Naive B cell (primary cell): ENCODE results near the gene ERGIC1. TPM values are rescaled to one million over a fixed set of nuclear protein-coding genes. Genes with fewer than 3 reads are reported as not detected.

Experiments used
- ATAC-seq, 2 donors: fragments of 150-1000 bp; cut with Tn5 transposase; 2 replicates each; pipeline ENCODE4 v1.10.0; 2021; ENCODE audit warnings: low read depth in 2 of 2, mild to moderate bottlenecking in 2 of 2, moderate library complexity in 2 of 2
- DNase-seq: peaks from one replicate; pipeline ENCODE4 v3.0.0; 2022
- H3K27ac Mint-ChIP-seq, 6 donors: one replicate each; pipeline ENCODE4 v1.8.0; 2020 to 2022; ENCODE audit warnings: mild to moderate bottlenecking in 6 of 6, mixed read lengths in 6 of 6, moderate library complexity in 5 of 6, inconsistent platforms in 2 of 6
- H3K27me3 Mint-ChIP-seq, 3 donors: one replicate each; pipeline ENCODE4 v1.8.0; 2021 to 2022; ENCODE audit warnings: mixed read lengths in 3 of 3, mild to moderate bottlenecking in 1 of 3
- H3K36me3 Mint-ChIP-seq, 2 donors: one replicate each; pipeline ENCODE4 v1.8.0; 2020 to 2022; ENCODE audit warnings: mixed read lengths in 2 of 2, inconsistent platforms in 1 of 2, mild to moderate bottlenecking in 1 of 2
- H3K4me1 Mint-ChIP-seq, 3 donors: one replicate each; pipeline ENCODE4 v1.8.0; 2020 to 2022; ENCODE audit warnings: mixed read lengths in 3 of 3, inconsistent platforms in 1 of 3, mild to moderate bottlenecking in 1 of 3, moderate library complexity in 1 of 3
- H3K4me3 Mint-ChIP-seq, 8 donors: one replicate each; pipeline ENCODE4 v1.8.0; 2020 to 2022; ENCODE audit warnings: mild to moderate bottlenecking in 8 of 8, mixed read lengths in 8 of 8, moderate library complexity in 8 of 8, inconsistent platforms in 2 of 8
- H3K9me3 Mint-ChIP-seq, 7 donors: one replicate each; pipeline ENCODE4 v1.8.0; 2020 to 2022; ENCODE audit warnings: mixed read lengths in 7 of 7, mild to moderate bottlenecking in 5 of 7, inconsistent platforms in 2 of 7, moderate library complexity in 1 of 7
- polyA plus RNA-seq, 6 donors: library from polyadenylated mRNA; unstranded; fragments of 300-500 nt; fragmentation: Illumina TruSeq; gene quantifications; one replicate each; pipeline ENCODE4 v1.2.3, GENCODE V29; 2021; ENCODE audit warnings: low read depth in 6 of 6

Gene ERGIC1
- polyA plus RNA-seq, 6 donors from 2014 or later, result 53.2 to 86.1 (median 64.4) TPM

DNA sequence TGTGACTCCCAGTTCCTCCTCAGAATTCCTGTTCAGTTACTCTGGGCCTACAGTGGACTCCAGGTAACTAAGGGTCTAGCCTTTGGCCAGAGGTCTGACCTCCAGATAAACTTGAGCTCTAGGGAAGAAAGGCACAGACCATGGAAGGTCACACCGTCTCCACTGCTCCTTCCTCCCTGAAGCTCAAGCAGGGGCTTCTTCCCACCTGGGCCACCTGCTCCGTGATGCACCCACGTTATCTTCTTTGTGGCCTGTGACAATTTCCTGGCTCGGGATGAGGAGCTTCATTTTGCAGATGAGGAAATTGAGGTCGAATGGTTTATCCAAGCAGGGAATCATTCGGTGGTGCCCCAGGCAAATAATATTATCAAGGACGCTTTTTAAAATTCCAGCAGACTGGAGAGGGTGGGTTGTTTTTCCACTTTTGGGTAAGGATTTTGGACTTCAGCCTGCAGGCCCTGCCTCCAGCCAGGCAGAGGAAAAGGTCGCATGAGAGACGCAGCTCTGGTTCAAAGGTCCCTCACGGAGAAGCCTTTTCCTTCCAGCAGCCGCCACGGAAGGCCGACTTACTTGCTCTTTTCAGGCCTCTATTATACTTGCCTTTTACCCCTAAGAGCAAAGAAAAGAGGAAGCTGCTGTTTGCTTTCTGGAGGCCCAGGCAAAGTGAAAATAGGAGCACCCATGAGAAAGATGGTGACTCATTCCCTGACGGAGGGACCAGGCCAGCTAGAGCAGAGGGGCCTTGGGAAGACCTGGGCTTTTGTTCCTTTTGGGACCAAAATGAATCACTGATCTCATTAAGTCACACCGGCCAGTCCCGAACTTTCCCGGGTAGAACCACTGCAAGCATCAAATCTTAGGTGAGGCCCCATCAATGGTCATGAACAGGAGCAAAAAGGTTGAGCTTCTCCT lies 40.2 kb upstream of the ERGIC1 start:
- Mint-ChIP-seq H3K4me3 (peak overlapping the region in 2 of 8 donors; percentile 9 to 59), H3K36me3 (no peaks in the 10 kb centered on the region), H3K27me3 (no peaks in the 10 kb centered on the region), H3K27ac (peak overlapping the region in 2 of 6 donors; percentile 78 to 83), H3K4me1 (peaks cover 5 to 19% (median 13%) of the 10 kb centered on the region in 3 donors), H3K9me3 (no peaks in the 10 kb centered on the region)
- peak in 1 of 2 donors; percentile 43 for ATAC-seq
- no peak for DNase-seq

DNA sequence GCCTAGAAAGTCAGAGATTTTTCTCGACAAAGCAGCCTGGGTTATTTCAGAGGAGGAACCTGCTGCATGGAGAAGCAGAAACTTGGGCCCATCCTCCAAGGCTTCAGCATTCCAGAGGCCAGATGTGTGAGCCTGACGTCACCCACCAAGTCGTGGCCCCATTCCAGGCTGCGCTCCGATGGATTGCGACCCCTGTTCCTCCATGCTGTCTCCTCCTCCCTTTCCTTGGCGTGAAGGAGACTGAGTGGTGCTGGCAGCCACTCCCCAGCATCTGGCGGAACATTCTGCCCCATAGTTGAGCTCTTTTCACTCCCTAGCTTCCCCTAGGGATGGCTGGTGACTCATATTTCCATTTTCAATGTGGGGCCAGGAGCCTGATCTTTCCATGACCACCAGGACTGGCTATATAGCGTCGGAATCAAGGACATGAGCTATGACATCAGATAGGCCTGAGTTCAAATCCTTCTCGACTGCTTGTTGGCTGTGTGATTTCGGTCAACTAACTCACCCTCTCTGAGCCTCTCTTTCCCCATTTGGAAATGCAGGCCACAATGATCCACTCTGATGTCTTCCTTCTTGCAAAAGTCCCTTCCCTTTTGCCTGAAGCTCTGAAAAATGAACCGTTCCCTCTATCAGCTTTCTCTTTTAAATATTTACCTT lies 38.6 kb upstream of the ERGIC1 start:
- no peak overlapping the region for H3K27ac Mint-ChIP-seq
- ATAC-seq (no peak), DNase-seq (no peak)
- H3K27me3 Mint-ChIP-seq, result no peaks in the 10 kb centered on the region
- H3K9me3 Mint-ChIP-seq, result no peaks in the 10 kb centered on the region
- H3K4me1 Mint-ChIP-seq, result peaks cover 5 to 16% (median 13%) of the 10 kb centered on the region in 3 donors
- H3K4me3 Mint-ChIP-seq, result no peak overlapping the region
- no peaks in the 10 kb centered on the region for H3K36me3 Mint-ChIP-seq

DNA sequence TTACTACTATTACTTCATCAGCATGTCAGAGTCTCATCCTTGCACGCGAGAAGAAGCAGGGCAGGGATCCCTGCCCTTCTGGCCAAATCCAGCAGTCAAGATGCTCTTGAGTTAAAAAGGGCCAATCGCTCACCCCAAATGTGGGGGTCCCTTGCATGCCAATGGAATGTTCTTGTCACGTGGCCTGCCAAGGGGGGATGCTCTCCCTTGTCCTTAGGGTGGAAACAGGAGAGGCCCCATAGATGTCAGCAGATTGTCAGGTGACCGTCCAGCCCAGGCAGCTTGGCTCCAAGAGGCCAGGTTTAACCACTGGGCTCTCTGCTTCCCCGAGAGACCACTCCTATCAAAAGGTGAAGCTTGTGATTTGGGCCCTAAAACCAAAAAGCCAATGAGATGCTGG lies 37.7 kb upstream of the ERGIC1 start:
- H3K36me3 Mint-ChIP-seq, result no peaks in the 10 kb centered on the region
- peak overlapping the region in 3 of 6 donors; percentile 38 to 52 (median 39) for H3K27ac Mint-ChIP-seq
- ATAC-seq (no peak), DNase-seq (no peak)
- H3K4me3 Mint-ChIP-seq, result no peak overlapping the region
- H3K27me3 Mint-ChIP-seq, result no peaks in the 10 kb centered on the region
- peaks cover 0 to 16% (median 13%) of the 10 kb centered on the region in 3 donors for H3K4me1 Mint-ChIP-seq
- no peaks in the 10 kb centered on the region for H3K9me3 Mint-ChIP-seq

DNA sequence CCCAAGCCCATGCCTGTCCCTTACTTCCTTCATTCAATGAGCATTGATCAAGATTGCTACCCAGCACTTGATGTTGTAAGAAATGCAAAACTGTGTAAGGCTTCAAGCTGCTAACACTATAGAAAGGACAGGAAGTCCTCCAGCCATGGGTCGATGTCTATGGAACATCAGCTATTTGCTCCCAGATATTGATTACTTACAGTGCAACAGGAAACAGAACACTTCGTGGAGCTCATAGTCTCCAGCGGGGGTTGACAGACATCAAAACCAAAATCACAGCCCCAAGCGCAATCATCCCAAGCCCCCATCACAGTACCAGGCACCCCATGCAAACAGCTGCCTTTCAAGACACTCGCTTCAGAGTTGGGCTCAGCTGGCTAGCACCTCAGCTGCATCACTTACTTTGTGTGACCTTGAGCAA lies 36.3 kb upstream of the ERGIC1 start:
- DNase-seq (no peak), ATAC-seq (no peak)
- H3K9me3 Mint-ChIP-seq, result no peaks in the 10 kb centered on the region
- no peaks in the 10 kb centered on the region for H3K27me3 Mint-ChIP-seq
- no peak overlapping the region for H3K4me3 Mint-ChIP-seq
- no peaks in the 10 kb centered on the region for H3K36me3 Mint-ChIP-seq
- peak overlapping the region in 1 of 6 donors; percentile 53 for H3K27ac Mint-ChIP-seq
- H3K4me1 Mint-ChIP-seq, result peaks cover 0 to 14% (median 11%) of the 10 kb centered on the region in 3 donors

DNA sequence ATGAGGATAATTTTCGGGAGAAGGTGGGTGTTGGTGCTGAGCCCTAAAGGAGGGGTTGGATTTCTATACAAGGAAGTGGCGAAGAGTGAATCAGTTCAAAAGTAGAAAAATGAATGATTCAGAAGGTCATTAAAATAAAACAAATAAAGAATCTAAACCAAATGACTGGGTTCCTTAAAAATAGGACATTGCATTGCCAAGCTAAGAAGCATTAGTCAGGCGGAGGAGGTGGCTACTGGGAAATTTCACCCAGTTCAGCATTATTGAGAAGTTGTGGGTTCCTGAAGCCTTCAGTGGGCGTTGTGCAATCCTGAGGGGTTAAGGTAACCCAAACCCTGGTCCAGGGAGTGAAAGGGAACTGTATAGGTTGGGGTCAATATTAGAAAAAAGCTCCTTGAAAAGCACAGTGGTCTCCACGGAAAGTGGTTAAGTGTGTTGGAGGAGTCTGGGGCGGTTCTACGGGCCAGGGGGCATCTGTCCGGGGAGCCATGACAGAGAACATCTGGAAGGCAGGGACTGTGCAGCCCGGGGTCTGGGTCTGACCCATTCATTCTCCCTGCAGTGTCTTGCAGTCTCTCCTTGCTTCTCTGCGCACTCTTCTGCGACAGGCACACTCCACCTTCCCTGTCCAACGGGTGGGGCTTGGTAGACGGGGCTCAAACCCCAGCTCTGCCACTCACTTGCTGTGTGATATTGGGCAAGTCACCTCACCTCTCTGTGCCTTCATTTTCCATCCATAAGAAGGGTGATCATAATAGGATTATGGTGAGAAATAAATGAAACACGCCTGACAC lies 35.4 kb upstream of the ERGIC1 start:
- H3K4me1 Mint-ChIP-seq, result peaks cover 0 to 6% (median 3%) of the 10 kb centered on the region in 3 donors
- H3K4me3 Mint-ChIP-seq, result no peak overlapping the region
- H3K36me3 Mint-ChIP-seq, result no peaks in the 10 kb centered on the region
- DNase-seq (no peak), ATAC-seq (no peak)
- H3K27ac Mint-ChIP-seq, result peak overlapping the region in 2 of 6 donors; percentile 9 to 20
- no peaks in the 10 kb centered on the region for H3K27me3 Mint-ChIP-seq
- no peaks in the 10 kb centered on the region for H3K9me3 Mint-ChIP-seq

DNA sequence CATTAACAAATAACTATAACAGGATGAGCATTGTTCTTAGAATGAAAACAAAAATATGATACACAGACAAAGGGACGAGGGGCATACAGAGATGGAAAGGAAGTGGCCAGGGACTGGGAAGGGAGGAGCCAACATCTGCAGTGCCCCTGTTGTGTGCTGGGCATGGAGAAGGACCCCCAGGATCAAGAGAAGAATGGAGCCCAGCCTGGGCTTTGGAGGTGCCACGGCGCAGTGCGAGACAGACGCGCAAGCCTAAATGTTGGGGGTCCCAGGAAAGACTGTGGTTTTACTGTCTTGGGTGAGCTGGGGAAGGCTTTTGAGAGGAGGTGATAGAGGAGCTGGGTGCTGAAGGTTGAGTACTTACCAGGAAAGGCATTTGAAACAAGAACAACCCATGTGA lies 34.6 kb upstream of the ERGIC1 start:
- DNase-seq, result no peak
- no peaks in the 10 kb centered on the region for H3K27me3 Mint-ChIP-seq
- H3K36me3 Mint-ChIP-seq, result no peaks in the 10 kb centered on the region
- no peak for ATAC-seq
- no peaks in the 10 kb centered on the region for H3K4me1 Mint-ChIP-seq
- H3K9me3 Mint-ChIP-seq, result peaks cover 0 to under 1% (median 0%) of the 10 kb centered on the region in 7 donors
- peak overlapping the region in 3 of 6 donors; percentile 20 to 40 (median 40) for H3K27ac Mint-ChIP-seq
- H3K4me3 Mint-ChIP-seq, result no peak overlapping the region

DNA sequence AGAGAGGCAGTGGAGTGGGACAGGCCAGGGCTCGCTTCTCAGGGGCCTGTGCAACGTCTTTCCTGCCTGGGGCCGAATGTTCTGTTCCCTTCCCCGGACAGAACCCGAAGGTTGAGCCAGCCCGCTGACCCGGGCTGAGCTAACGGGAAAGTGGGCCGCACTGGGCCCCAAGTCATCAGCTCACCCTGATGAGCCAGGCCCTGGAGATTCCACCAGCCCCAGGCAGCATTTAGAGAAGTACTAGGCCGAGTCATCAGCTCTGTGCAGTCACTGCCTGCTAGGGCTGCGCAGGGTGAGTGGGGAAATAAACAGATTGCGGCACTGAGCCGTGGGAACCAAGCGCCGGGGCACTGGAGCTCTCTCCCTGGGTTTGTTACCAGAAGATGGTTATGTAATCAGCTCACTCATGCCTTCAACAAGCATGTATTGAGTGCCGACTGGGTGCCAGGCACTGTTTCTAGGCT lies 33.9 kb upstream of the ERGIC1 start:
- DNase-seq (no peak), ATAC-seq (no peak)
- Mint-ChIP-seq H3K27me3 (no peaks in the 10 kb centered on the region), H3K4me1 (no peaks in the 10 kb centered on the region), H3K9me3 (peaks cover 0 to 1% (median 0%) of the 10 kb centered on the region in 7 donors), H3K36me3 (no peaks in the 10 kb centered on the region), H3K4me3 (no peak overlapping the region), H3K27ac (peak overlapping the region in 1 of 6 donors; percentile 20)

DNA sequence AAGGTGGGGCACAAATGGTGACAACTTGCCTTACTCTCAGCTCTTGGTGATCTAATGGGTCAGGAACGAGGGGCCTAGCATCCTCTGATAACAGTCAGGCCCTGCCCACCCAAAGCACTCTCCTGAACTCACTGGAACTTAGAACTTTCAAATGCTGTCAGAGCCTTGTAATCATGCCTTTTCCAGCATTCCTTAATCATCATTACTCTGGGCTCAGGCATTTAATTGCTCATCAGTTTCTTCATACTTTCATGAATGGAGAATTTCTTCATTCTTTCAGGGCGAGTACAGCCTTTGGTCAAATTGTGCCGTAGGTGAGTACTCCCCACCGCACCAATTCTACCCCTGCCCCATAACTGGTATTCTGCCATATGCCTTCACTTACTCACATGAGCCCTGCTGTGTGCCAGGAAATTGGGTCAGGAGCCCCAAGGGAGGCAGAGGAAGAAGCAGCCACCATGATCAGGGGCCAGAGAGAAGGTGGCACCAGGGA lies 32.8 kb upstream of the ERGIC1 start:
- no peaks in the 10 kb centered on the region for H3K36me3 Mint-ChIP-seq
- ATAC-seq, result no peak
- peaks cover 0 to 1% (median 0%) of the 10 kb centered on the region in 7 donors for H3K9me3 Mint-ChIP-seq

DNA sequence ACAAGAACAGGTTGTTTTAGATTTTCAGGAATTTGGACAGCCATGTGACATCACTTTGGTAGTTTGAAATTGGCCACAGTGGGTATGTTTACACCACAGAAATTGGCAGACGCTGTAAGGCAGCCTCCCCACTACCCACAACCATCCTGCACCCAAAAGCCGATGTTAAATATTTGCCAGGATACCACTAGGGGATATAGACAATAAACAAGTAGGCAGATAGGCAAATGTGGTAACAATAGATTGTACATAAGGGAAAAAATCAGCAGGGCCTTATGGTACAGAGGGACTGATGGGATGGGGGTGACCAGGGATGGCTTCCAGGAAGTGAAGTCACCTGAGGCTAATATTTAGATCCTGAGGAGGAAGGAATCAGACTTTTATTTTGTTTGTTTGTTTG lies 31.9 kb upstream of the ERGIC1 start:
- Mint-ChIP-seq H3K9me3 (peaks cover 0 to 1% (median 0%) of the 10 kb centered on the region in 7 donors), H3K27me3 (no peaks in the 10 kb centered on the region), H3K4me3 (no peak overlapping the region), H3K4me1 (peaks cover 5 to 11% (median 6%) of the 10 kb centered on the region in 3 donors), H3K36me3 (no peaks in the 10 kb centered on the region), H3K27ac (peak overlapping the region in 4 of 6 donors; percentile 3 to 81 (median 22))
- ATAC-seq (no peak), DNase-seq (no peak)

More for the DNA sequence above, 32.8 kb upstream of the ERGIC1 start:
- DNase-seq, result no peak
- Mint-ChIP-seq H3K27me3 (no peaks in the 10 kb centered on the region), H3K4me3 (no peak overlapping the region), H3K27ac (peak overlapping the region in 4 of 6 donors; percentile 27 to 81 (median 68)), H3K4me1 (peaks cover 0 to 4% (median 1%) of the 10 kb centered on the region in 3 donors)

DNA sequence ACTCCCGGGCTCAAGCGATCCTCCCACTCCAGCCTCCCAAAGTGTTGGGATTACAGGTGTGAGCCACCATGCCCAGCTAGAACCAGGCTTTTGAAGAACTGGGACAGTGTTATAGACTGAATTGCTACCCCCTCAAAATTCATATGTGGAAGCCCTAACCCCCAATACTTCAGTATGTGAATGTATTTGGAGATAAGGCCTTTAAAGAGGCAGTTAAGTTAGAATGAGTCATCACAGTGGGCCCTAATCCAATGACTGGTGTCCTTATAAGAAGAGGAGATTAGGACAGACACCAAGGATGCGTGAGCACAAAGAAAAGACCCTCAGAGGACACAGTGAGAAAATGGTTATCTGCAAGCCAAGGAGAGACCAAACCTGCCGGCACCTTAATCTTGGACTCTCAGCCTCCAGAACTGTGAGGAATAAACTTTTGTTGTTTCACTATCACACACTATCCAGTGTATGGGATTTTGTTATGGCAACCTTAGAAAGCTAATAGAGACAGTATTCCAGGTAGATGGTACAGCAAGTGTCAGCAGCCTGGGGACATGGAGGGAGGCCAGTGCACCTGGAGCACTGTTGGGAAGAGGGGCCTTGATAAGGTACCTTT lies 31.4 kb upstream of the ERGIC1 start:
- peak overlapping the region in 1 of 6 donors; percentile 81 for H3K27ac Mint-ChIP-seq
- no peaks in the 10 kb centered on the region for H3K27me3 Mint-ChIP-seq
- ATAC-seq (no peak), DNase-seq (no peak)
- peaks cover 11 to 16% (median 12%) of the 10 kb centered on the region in 3 donors for H3K4me1 Mint-ChIP-seq
- H3K36me3 Mint-ChIP-seq, result no peaks in the 10 kb centered on the region
- H3K4me3 Mint-ChIP-seq, result no peak overlapping the region
- H3K9me3 Mint-ChIP-seq, result peaks cover 0 to 1% (median 0%) of the 10 kb centered on the region in 7 donors

DNA sequence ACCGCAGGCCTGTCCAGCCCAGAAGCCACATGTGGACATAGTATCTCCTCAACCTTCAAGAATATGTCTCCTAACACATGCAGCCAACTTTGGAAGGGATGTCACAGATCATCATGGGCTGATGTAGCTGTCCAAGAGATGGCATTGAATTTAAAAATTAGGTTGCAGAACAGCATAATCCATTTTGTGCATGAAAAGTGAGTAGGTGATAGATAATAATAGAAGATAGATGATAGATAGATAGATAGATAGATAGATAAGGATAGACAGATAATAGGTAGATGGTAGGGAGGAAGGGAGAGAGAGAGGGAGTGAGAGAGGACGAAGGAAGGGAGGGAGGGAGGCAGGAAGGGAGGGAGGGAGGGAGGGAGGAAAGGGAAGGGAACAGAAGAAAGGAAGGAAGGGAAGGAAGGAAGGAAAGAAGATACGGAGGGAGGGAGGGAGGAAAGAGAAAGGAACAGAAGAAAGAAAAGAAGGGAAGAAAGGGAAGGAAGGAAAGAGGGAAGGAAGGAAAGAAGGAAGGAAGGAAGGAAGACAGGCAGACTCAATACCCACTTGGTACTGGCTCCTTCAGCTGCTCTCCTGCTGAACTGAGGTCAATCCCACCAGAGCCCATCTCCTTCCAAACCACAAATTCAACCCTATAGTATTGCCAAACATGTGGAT lies 28.9 kb upstream of the ERGIC1 start:
- H3K36me3 Mint-ChIP-seq, result no peaks in the 10 kb centered on the region
- no peak for DNase-seq
- no peak for ATAC-seq
- H3K9me3 Mint-ChIP-seq, result peaks cover 0 to 4% (median 0%) of the 10 kb centered on the region in 7 donors
- H3K27me3 Mint-ChIP-seq, result no peaks in the 10 kb centered on the region
- H3K4me1 Mint-ChIP-seq, result peaks cover 12 to 16% (median 12%) of the 10 kb centered on the region in 3 donors
- H3K4me3 Mint-ChIP-seq, result no peak overlapping the region
- H3K27ac Mint-ChIP-seq, result peak overlapping the region in 5 of 6 donors; percentile 19 to 98 (median 86)

DNA sequence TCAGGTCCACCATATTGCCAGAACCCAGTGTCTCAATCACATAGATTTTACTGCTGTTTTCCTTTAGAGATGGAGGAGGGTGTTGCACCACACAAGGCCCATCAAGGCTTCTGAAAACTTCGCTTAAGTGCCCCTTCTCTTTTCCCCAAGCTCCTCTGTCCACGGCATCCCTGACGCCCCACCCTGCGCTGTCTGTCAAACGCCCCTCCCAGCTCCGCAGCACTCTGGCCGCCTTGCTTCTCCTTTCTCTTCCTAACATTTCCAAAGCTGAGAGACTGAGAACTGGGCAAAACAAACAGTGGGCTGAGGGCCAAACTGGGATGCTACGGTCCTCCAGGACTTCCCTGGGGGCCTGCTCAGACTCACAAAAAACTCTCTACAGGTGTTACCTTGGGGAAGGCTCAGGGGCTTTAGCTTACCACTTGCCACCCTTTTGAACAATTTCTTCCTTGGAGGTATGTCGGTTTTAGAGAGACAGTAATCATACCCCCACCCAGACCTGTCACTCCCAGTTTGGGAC lies 28.3 kb upstream of the ERGIC1 start:
- no peaks in the 10 kb centered on the region for H3K27me3 Mint-ChIP-seq

More for the DNA sequence above, 28.3 kb upstream of the ERGIC1 start:
- Mint-ChIP-seq H3K36me3 (no peaks in the 10 kb centered on the region), H3K9me3 (peaks cover 0 to 4% (median 0%) of the 10 kb centered on the region in 7 donors), H3K27ac (peak overlapping the region; percentile 89 to 98 (median 94)), H3K4me3 (peak overlapping the region in 2 of 8 donors; percentile 0 to 20), H3K4me1 (peaks cover 12 to 16% (median 12%) of the 10 kb centered on the region in 3 donors)
- ATAC-seq (no peak), DNase-seq (no peak)
